Measurements from ENCODE around the gene USP8.

DNA sequence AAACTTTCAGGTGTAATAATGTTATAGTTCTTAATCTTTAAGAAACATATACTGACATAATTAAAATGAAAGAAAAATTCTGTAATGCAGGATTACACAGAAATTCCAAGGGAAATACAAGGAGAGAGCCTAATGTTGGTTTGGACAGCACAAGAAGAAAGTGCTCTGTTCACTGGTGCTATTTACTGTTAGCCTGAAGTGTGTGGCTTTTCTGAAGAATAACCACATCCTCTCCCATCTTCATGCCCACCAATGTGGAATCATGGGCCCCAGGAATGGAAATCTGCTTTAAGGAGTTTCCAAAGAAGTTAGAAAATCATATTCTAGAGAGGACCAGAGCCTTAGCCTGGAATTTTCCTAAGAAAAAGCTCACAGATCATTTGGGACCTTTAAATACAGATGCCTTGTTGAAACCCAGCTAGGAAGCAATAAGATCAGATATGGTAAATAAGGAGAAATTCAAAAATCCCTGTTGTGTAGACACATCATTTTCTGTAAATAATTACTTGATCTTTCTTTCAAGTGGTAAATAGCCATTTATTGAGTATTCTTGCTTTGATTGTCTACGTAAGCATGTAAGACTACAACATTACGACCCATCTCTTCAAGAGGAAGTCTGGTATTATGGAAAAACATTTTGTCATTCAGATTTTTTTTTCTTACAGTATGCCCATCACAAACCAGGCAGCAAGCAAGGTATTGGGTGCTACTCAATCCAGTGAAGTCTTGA is 132.6 kb downstream of the USP8 start:
- TF ChIP-seq, protein P1, sequence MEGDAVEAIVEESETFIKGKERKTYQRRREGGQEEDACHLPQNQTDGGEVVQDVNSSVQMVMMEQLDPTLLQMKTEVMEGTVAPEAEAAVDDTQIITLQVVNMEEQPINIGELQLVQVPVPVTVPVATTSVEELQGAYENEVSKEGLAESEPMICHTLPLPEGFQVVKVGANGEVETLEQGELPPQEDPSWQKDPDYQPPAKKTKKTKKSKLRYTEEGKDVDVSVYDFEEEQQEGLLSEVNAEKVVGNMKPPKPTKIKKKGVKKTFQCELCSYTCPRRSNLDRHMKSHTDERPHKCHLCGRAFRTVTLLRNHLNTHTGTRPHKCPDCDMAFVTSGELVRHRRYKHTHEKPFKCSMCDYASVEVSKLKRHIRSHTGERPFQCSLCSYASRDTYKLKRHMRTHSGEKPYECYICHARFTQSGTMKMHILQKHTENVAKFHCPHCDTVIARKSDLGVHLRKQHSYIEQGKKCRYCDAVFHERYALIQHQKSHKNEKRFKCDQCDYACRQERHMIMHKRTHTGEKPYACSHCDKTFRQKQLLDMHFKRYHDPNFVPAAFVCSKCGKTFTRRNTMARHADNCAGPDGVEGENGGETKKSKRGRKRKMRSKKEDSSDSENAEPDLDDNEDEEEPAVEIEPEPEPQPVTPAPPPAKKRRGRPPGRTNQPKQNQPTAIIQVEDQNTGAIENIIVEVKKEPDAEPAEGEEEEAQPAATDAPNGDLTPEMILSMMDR (IDR thresholded peaks at IDR 0.05) = no peak
- no peak for TF ChIP-seq POLR2A (IDR thresholded peaks at IDR 0.05)
